HepG2 (cell line): ENCODE results near the gene CACNA2D3. TPM values are rescaled to one million over a fixed set of nuclear protein-coding genes. Genes with fewer than 3 reads are reported as not detected.

ENCODE experiments used
- ATAC-seq: fragments of 200-7000 bp; cut with Tn5 transposase; 3 replicates; pipeline ENCODE4 v1.9.1; 2020; ENCODE audit warnings: mild to moderate bottlenecking, moderate library complexity
- BruUV-seq: library from RNA; stranded (reverse); fragments of 400-500 nt; replicated peaks from 2 replicates; lab custom pipeline; 2021; lab: Mats Ljungman, UMichigan
- CTCF ChIA-PET: fragments of 300-600 bp; formaldehyde crosslinking; extraction: SDS; loops from one replicate; lab custom pipeline; 2021; ENCODE audit warnings: low total read pairs, inconsistent platforms, low intra/inter-chr PET ratio; lab: Yijun Ruan, JAX
- POLR2A ChIA-PET: fragments of 350-600 bp; sonication (Branson Sonifier 250); formaldehyde crosslinking; loops from one replicate; lab custom pipeline; 2020; ENCODE audit warnings: antibody characterized with exemption, inconsistent platforms; lab: Yijun Ruan, JAX
- DNase-seq: peaks from one replicate; pipeline ENCODE4 v3.0.0-alpha.2; 2015; ENCODE audit warnings: low spot score
- FAIRE-seq: peaks from 3 replicates; lab custom pipeline; 2011; peaks lifted over from hg19 to GRCh38; lab: Jason Lieb, UNC
- H2AFZ ChIP-seq: one replicate; pipeline ENCODE4 v1.6.1; 2011; ENCODE audit warnings: low read length, inconsistent platforms
- H3K27ac ChIP-seq: fragments of 300-600 bp; 3 replicates; pipeline ENCODE4 v1.8.0; 2011; ENCODE audit warnings: mixed run types, mild to moderate bottlenecking, mixed read lengths, low read length, inconsistent platforms; ENCODE audit not compliant: insufficient read depth; ENCODE audit errors: extremely low read length
- H3K27me3 ChIP-seq, 2 experiments: fragments of 200-600 bp in 1 of 2; 2 replicates in 1 of 2; 3 replicates in 1 of 2; pipeline versions ENCODE4 v1.6.0 to v1.8.0; 2011; ENCODE audit warnings: low read length in 2 of 2, mild to moderate bottlenecking in 2 of 2, moderate library complexity in 2 of 2, inconsistent platforms in 1 of 2; ENCODE audit not compliant: insufficient read depth in 2 of 2, control insufficient read depth in 1 of 2
- H3K36me3 ChIP-seq, 2 experiments: fragments of 200-600 bp in 1 of 2; replicated peaks in 1 of 2; 2 replicates in 1 of 2; 3 replicates in 1 of 2; pipeline versions ENCODE4 v1.5.1 to v1.8.0; 2011; ENCODE audit warnings: low read length in 2 of 2, inconsistent platforms in 1 of 2; ENCODE audit not compliant: insufficient read depth in 2 of 2, control insufficient read depth in 1 of 2
- H3K4me1 ChIP-seq: 2 replicates; pipeline ENCODE4 v1.5.1; 2012; ENCODE audit warnings: low read length, inconsistent platforms; ENCODE audit not compliant: insufficient read depth
- H3K4me2 ChIP-seq: 2 replicates; pipeline ENCODE4 v1.6.0; 2011; ENCODE audit warnings: low read depth, low read length, inconsistent platforms
- H3K4me3 ChIP-seq, 3 experiments: fragments of 200-600 bp in 1 of 3; sonication (generic), shearing (Covaris generic) in 1 of 3; replicated peaks in 1 of 3; 2 replicates each; pipeline ENCODE4 v1.5.1; 2011 to 2016; ENCODE audit warnings: low read length in 3 of 3, inconsistent platforms in 2 of 3, low read depth in 2 of 3, mild to moderate bottlenecking in 2 of 3, control low read depth in 1 of 3, mixed read lengths in 1 of 3; ENCODE audit not compliant: insufficient read depth in 1 of 3
- H3K79me2 ChIP-seq: one replicate; pipeline ENCODE4 v1.6.1; 2011; ENCODE audit warnings: low read length, inconsistent platforms; ENCODE audit not compliant: insufficient read depth
- H3K9ac ChIP-seq: 2 replicates; pipeline ENCODE4 v1.6.0; 2011; ENCODE audit warnings: mild to moderate bottlenecking, low read depth, low read length, inconsistent platforms; ENCODE audit not compliant: insufficient read depth
- H3K9me3 ChIP-seq: 2 replicates; pipeline ENCODE4 v1.5.1; 2012; ENCODE audit warnings: mild to moderate bottlenecking, low read length
- H4K20me1 ChIP-seq: 2 replicates; pipeline ENCODE4 v1.6.0; 2011; ENCODE audit warnings: inconsistent platforms, mild to moderate bottlenecking, low read length, moderate library complexity; ENCODE audit not compliant: insufficient read depth
- ATAD3A ChIP-seq: sonication (generic); formaldehyde crosslinking; IDR thresholded peaks from 2 replicates; pipeline ENCODE4 v1.4.0; 2020; ENCODE audit warnings: missing genetic modification reagents
- ATRX ChIP-seq: sonication (generic); formaldehyde crosslinking; IDR thresholded peaks from 2 replicates; pipeline ENCODE4 v1.4.0; 2020; ENCODE audit warnings: missing genetic modification reagents, borderline replicate concordance
- BORCS8-MEF2B ChIP-seq: sonication (generic); formaldehyde crosslinking; IDR thresholded peaks from 2 replicates; pipeline ENCODE4 v1.8.0; 2022; ENCODE audit warnings: mild to moderate bottlenecking, missing genetic modification reagents
- CHCHD3 ChIP-seq: sonication (generic); formaldehyde crosslinking; IDR thresholded peaks from 2 replicates; pipeline ENCODE4 v1.8.0; 2022; ENCODE audit warnings: mild to moderate bottlenecking, missing genetic modification reagents, moderate library complexity
- DMTF1 ChIP-seq: sonication (generic); formaldehyde crosslinking; IDR thresholded peaks from 2 replicates; pipeline ENCODE4 v1.4.0; 2020; ENCODE audit warnings: mild to moderate bottlenecking, missing genetic modification reagents
- HDAC1 ChIP-seq: sonication (generic); formaldehyde crosslinking; IDR thresholded peaks from 2 replicates; pipeline ENCODE4 v1.5.1; 2020; ENCODE audit warnings: mild to moderate bottlenecking, missing genetic modification reagents
- HNRNPUL1 ChIP-seq: fragments of 200-400 bp; formaldehyde crosslinking; IDR thresholded peaks from 2 replicates; pipeline ENCODE4 v1.6.1; 2017; ENCODE audit warnings: low read depth, mild to moderate bottlenecking, low read length, moderate library complexity
- NR1H2 ChIP-seq: sonication (generic); formaldehyde crosslinking; IDR thresholded peaks from 2 replicates; pipeline ENCODE4 v1.8.1; 2022; ENCODE audit warnings: low read depth, missing genetic modification reagents, borderline replicate concordance
- RELA ChIP-seq: sonication (generic); formaldehyde crosslinking; IDR thresholded peaks from 2 replicates; pipeline ENCODE4 v1.4.0; 2020; ENCODE audit warnings: missing genetic modification reagents
- RNF2 ChIP-seq: fragments of 450-650 bp; conservative IDR thresholded peaks from 2 replicates; pipeline ENCODE4 v1.6.1; 2016; ENCODE audit warnings: low read depth
- SOX6 ChIP-seq, 2 experiments: fragments of 450-650 bp in 1 of 2; sonication (generic) in 1 of 2; formaldehyde crosslinking in 1 of 2; IDR thresholded peaks; 2 replicates each; pipeline versions ENCODE4 v1.4.0 to v1.6.1; 2017 to 2020; ENCODE audit warnings: antibody characterized with exemption in 1 of 2, mild to moderate bottlenecking in 1 of 2, missing genetic modification reagents in 1 of 2
- ZC3H4 ChIP-seq: sonication (generic); formaldehyde crosslinking; IDR thresholded peaks from 2 replicates; pipeline ENCODE4 v1.4.0; 2020; ENCODE audit warnings: missing genetic modification reagents, borderline replicate concordance
- ZNF335 ChIP-seq: sonication (generic); formaldehyde crosslinking; IDR thresholded peaks from 2 replicates; pipeline ENCODE4 v1.4.0; 2020; ENCODE audit warnings: missing genetic modification reagents
- ZNF687 ChIP-seq: sonication (generic); formaldehyde crosslinking; IDR thresholded peaks from 2 replicates; pipeline ENCODE4 v1.5.1; 2020; ENCODE audit warnings: mild to moderate bottlenecking, missing genetic modification reagents, moderate library complexity
- ZNF800 ChIP-seq: sonication (generic); formaldehyde crosslinking; IDR thresholded peaks from 2 replicates; pipeline ENCODE4 v1.4.0; 2020; ENCODE audit warnings: missing genetic modification reagents
- ZSCAN29 ChIP-seq: sonication (generic); formaldehyde crosslinking; conservative IDR thresholded peaks from 2 replicates; pipeline ENCODE4 v1.4.0; 2020; ENCODE audit warnings: mild to moderate bottlenecking, missing genetic modification reagents
- ZZZ3 ChIP-seq: sonication (generic); formaldehyde crosslinking; IDR thresholded peaks from 2 replicates; pipeline ENCODE4 v1.4.0; 2020; ENCODE audit warnings: missing genetic modification reagents, mild to moderate bottlenecking, borderline replicate concordance
- WGBS: methylation state at CpG from one replicate; pipeline ENCODE4 v1.1.6; 2017; ENCODE audit warnings: low lambda C conversion rate; 5-methylcytosine and 5-hydroxymethylcytosine counted together
- in situ Hi-C: cut with HindIII; loops from 2 replicates; pipeline ENCODE4 v1.10.0; 2017; ENCODE audit warnings: low pct_unique_long_range_greater_than_20kb; ENCODE audit not compliant: extremely low pct_ligation_motif_present
- intact Hi-C: fragments of 100-400 bp; cut with micrococcal nuclease; formaldehyde crosslinking; loops from one replicate; pipeline ENCODE4 v1.10.0; 2022; ENCODE audit not compliant: unreplicated experiment
- polyA plus RNA-seq, 8 experiments: library from polyadenylated mRNA; depleted of rRNA in 3 of 8; stranded (reverse) in 7 of 8; unstranded in 1 of 8; fragments of >200 nt; fragmentation: Illumina TruSeq in 4 of 8; extraction: Trizol in 4 of 8; gene quantifications; 2 replicates each; pipeline versions ENCODE4 v1.2.1 to v1.2.3, GENCODE V29; 2011 to 2016; ENCODE audit warnings: low read depth in 4 of 8, missing spikeins in 1 of 8, mixed read lengths in 1 of 8; ENCODE audit not compliant: insufficient read depth in 1 of 8
- total RNA-seq, 5 experiments: library from RNA; depleted of rRNA; stranded (reverse); fragments of >200 nt; fragmentation: Illumina TruSeq; extraction: Trizol; gene quantifications; 2 replicates each; pipeline ENCODE4 v1.2.3, GENCODE V29; 2016; ENCODE audit warnings: low read depth in 1 of 5

CACNA2D3 gene
- total and polyA plus RNA-seq, 2 of the 13 experiments (the other 11 are each of a cell fraction or from before 2014, with no cell fraction given): not detected

- BruUV-seq: no TSS peak
- Histone ChIP-seq H3K4me1 (no peaks in the 10 kb centered on the region), H3K9me3 (no peaks in the 10 kb centered on the region), H2AFZ (no peak overlapping the region), H3K4me3 (no peak overlapping the region), H3K27me3 (peaks cover 0 to 14% of the 10 kb centered on the region in 2 experiments; a peak in 2 of 5 replicates), H3K4me2 (no peak overlapping the region), H3K9ac (no peak overlapping the region), H3K79me2 (no peaks in the 10 kb centered on the region), H4K20me1 (no peaks in the 10 kb centered on the region), H3K36me3 (no peaks in the 10 kb centered on the region), H3K27ac (no peak overlapping the region)
- TF ChIP-seq RNF2 (no peak), BORCS8-MEF2B (CRISPR knock-in tag) (no peak), ZNF800 (no peak), HDAC1 (no peak), NR1H2 (CRISPR knock-in tag) (no peak), SOX6 (IDR thresholded peaks at IDR 0.05) (no peak), SOX6 (CRISPR knock-in tag; IDR thresholded peaks at IDR 0.05) (no peak), ATAD3A (CRISPR knock-in tag) (no peak), ZZZ3 (CRISPR knock-in tag) (no peak), ZNF687 (CRISPR knock-in tag) (no peak), HNRNPUL1 (no peak), ZSCAN29 (no peak), ZNF335 (CRISPR knock-in tag) (no peak), ZC3H4 (CRISPR knock-in tag) (no peak), ATRX (CRISPR knock-in tag) (no peak), CHCHD3 (CRISPR knock-in tag) (no peak), RELA (no peak), DMTF1 (CRISPR knock-in tag) (no peak)
- ChIA-PET CTCF (no interaction called here), POLR2A (no interaction called here)
- DNase-seq (no peak), FAIRE-seq (no peak), ATAC-seq (no peak)
- intact Hi-C loops (no loop called here), in situ Hi-C loops (no loop called here)
- WGBS: 10% methylated on average over 3 of the region's 3 CpGs
Measured at GRCh38 chr3:54661151-54661550, 538.8 kb downstream of the CACNA2D3 start.
